GM12878 (cell line): Measurements from ENCODE around the gene PPP1R26. TPM values are rescaled to one million over a fixed set of nuclear protein-coding genes. Genes with fewer than 3 reads are reported as not detected.

ENCODE experiments used
- ATAC-seq: fragments of 200-7000 bp; cut with Tn5 transposase; 3 replicates; pipeline ENCODE4 v1.9.1; 2020; ENCODE audit warnings: mild to moderate bottlenecking, moderate library complexity
- BruUV-seq: library from RNA; stranded (reverse); fragments of 400-500 nt; replicated peaks from 2 replicates; lab custom pipeline; 2021; lab: Mats Ljungman, UMichigan
- CTCF ChIA-PET: fragments of 300-600 bp; sonication (Branson Sonifier 250); formaldehyde crosslinking; extraction: SDS; loops from one replicate; lab custom pipeline; 2021; ENCODE audit warnings: inconsistent platforms; lab: Yijun Ruan, JAX
- POLR2A ChIA-PET: fragments of 350-600 bp; formaldehyde crosslinking; extraction: SDS; loops from one replicate; lab custom pipeline; 2021; ENCODE audit warnings: inconsistent platforms; lab: Charles Lee
- RAD21 ChIA-PET: fragments of 300-600 bp; sonication (Branson Sonifier 250); formaldehyde crosslinking; loops from one replicate; lab custom pipeline; 2023; ENCODE audit warnings: antibody characterized with exemption; ENCODE audit not compliant: unreplicated experiment; lab: Charles Lee
- SMC1A ChIA-PET: fragments of 300-600 bp; sonication (Branson Sonifier 250); formaldehyde crosslinking; loops from one replicate; lab custom pipeline; 2023; ENCODE audit not compliant: unreplicated experiment, uncharacterized antibody; lab: Charles Lee
- DNase-seq: peaks from one replicate; pipeline ENCODE4 v3.0.0-alpha.2; 2011; ENCODE audit warnings: low read depth, low spot score
- FAIRE-seq: peaks from 3 replicates; lab custom pipeline; 2011; peaks lifted over from hg19 to GRCh38; lab: Jason Lieb, UNC
- H2AFZ ChIP-seq: 2 replicates; pipeline ENCODE4 v1.6.0; 2011; ENCODE audit warnings: low read depth, low read length, control low read depth; ENCODE audit not compliant: control insufficient read depth
- H3K27ac ChIP-seq: 2 replicates; pipeline ENCODE4 v1.5.1; 2011; ENCODE audit warnings: control low read depth; ENCODE audit not compliant: control insufficient read depth, insufficient read depth
- H3K27me3 ChIP-seq, 2 experiments: replicated peaks in 1 of 2; 2 replicates each; pipeline versions ENCODE4 v1.6.0 to v1.6.1; 2011; ENCODE audit warnings: low read length in 1 of 2; ENCODE audit not compliant: control insufficient read depth in 2 of 2, insufficient read depth in 2 of 2
- H3K36me3 ChIP-seq, 2 experiments: 2 replicates each; pipeline ENCODE4 v1.5.1; 2011; ENCODE audit warnings: low read length in 1 of 2; ENCODE audit not compliant: control insufficient read depth in 2 of 2, insufficient read depth in 2 of 2
- H3K4me1 ChIP-seq: 2 replicates; pipeline ENCODE4 v1.6.1; 2011; ENCODE audit warnings: mild to moderate bottlenecking, low read length, moderate library complexity, mixed read lengths; ENCODE audit not compliant: control insufficient read depth, insufficient read depth
- H3K4me2 ChIP-seq: 2 replicates; pipeline ENCODE4 v1.6.0; 2011; ENCODE audit warnings: control low read depth; ENCODE audit not compliant: control insufficient read depth, insufficient read depth
- H3K4me3 ChIP-seq: fragments of 200-600 bp; sonication (generic); 2 replicates; pipeline ENCODE4 v1.5.1; 2016
- H3K79me2 ChIP-seq: 2 replicates; pipeline ENCODE4 v1.6.0; 2011; ENCODE audit warnings: low read length; ENCODE audit not compliant: control insufficient read depth, insufficient read depth
- H3K9ac ChIP-seq: 2 replicates; pipeline ENCODE4 v1.8.0; 2011; ENCODE audit warnings: low read length, control low read depth, mixed read lengths; ENCODE audit not compliant: control insufficient read depth, insufficient read depth
- H3K9me3 ChIP-seq: replicated peaks from 3 replicates; pipeline ENCODE4 v1.5.1; 2011; ENCODE audit warnings: mild to moderate bottlenecking, low read length; ENCODE audit not compliant: control insufficient read depth, insufficient read depth
- H4K20me1 ChIP-seq: 2 replicates; pipeline ENCODE4 v1.6.0; 2011; ENCODE audit not compliant: control insufficient read depth, insufficient read depth
- CREM ChIP-seq: IDR thresholded peaks from 2 replicates; pipeline ENCODE4 v1.6.1; 2014; ENCODE audit warnings: antibody characterized with exemption, low read depth
- E2F4 ChIP-seq: IDR thresholded peaks from 2 replicates; pipeline ENCODE4 v1.6.1; 2012; ENCODE audit warnings: low read depth, low read length, improper control_type of control experiment
- IKZF1 ChIP-seq: fragments of 450-650 bp; conservative IDR thresholded peaks from 2 replicates; pipeline ENCODE4 v1.6.1; 2017; ENCODE audit warnings: antibody characterized with exemption, mild to moderate bottlenecking
- IRF4 ChIP-seq: IDR thresholded peaks from 2 replicates; pipeline ENCODE4 v1.6.1; 2011; ENCODE audit warnings: low read depth, low read length
- MLLT1 ChIP-seq: fragments of 450-650 bp; IDR thresholded peaks from 2 replicates; pipeline ENCODE4 v1.6.1; 2016; ENCODE audit warnings: mild to moderate bottlenecking
- MTA2 ChIP-seq: fragments of 450-650 bp; IDR thresholded peaks from 2 replicates; pipeline ENCODE4 v1.6.1; 2016; ENCODE audit warnings: low read depth, mild to moderate bottlenecking, moderate library complexity
- NBN ChIP-seq: fragments of 450-650 bp; IDR thresholded peaks from 2 replicates; pipeline ENCODE4 v1.6.1; 2016
- NR2C2 ChIP-seq: IDR thresholded peaks from 2 replicates; pipeline ENCODE4 v1.6.1; 2011; ENCODE audit warnings: borderline replicate concordance, low read depth; ENCODE audit not compliant: control insufficient read depth, insufficient read length
- PKNOX1 ChIP-seq: fragments of 450-650 bp; IDR thresholded peaks from 2 replicates; pipeline ENCODE4 v1.6.1; 2016; ENCODE audit warnings: mild to moderate bottlenecking
- RAD21 ChIP-seq: IDR thresholded peaks from 2 replicates; pipeline ENCODE4 v1.6.1; 2011; ENCODE audit warnings: mild to moderate bottlenecking, low read depth, low read length, moderate library complexity; ENCODE audit not compliant: insufficient read depth
- RAD51 ChIP-seq: fragments of 450-650 bp; IDR thresholded peaks from 2 replicates; pipeline ENCODE4 v1.6.1; 2016; ENCODE audit warnings: moderate library complexity, mild to moderate bottlenecking, inconsistent platforms
- SUPT20H ChIP-seq: IDR thresholded peaks from 2 replicates; pipeline ENCODE4 v1.6.1; 2011; ENCODE audit warnings: low read depth, mild to moderate bottlenecking, low read length, moderate library complexity, borderline replicate concordance; ENCODE audit not compliant: control insufficient read depth
- TCF3 ChIP-seq: IDR thresholded peaks from 2 replicates; pipeline ENCODE4 v1.6.1; 2012; ENCODE audit warnings: low read depth, mild to moderate bottlenecking, low read length, borderline replicate concordance; ENCODE audit not compliant: insufficient read depth
- ZBTB11 ChIP-seq: fragments of 450-650 bp; formaldehyde crosslinking; IDR thresholded peaks from 2 replicates; pipeline ENCODE4 v1.5.0; 2022; ENCODE audit warnings: mild to moderate bottlenecking, missing genetic modification characterization
- ZBTB4 ChIP-seq: fragments of 450-650 bp; formaldehyde crosslinking; IDR thresholded peaks from 2 replicates; pipeline ENCODE4 v1.4.0; 2022; ENCODE audit warnings: mild to moderate bottlenecking, moderate library complexity
- WGBS: methylation state at CpG from one replicate; pipeline ENCODE4 v1.1.6; 2016; ENCODE audit warnings: low lambda C conversion rate; ENCODE audit not compliant: insufficient replicate concordance, insufficient coverage; ENCODE audit errors: missing lambda C conversion rate; 5-methylcytosine and 5-hydroxymethylcytosine counted together
- in situ Hi-C: fragments of 300-500 bp; cut with MboI; formaldehyde crosslinking; loops from 9 replicates; pipeline ENCODE4 v1.14.3; 2018; ENCODE audit warnings: mixed read lengths
- intact Hi-C: fragments of 100-400 bp; cut with micrococcal nuclease; formaldehyde crosslinking; loops from one replicate; pipeline ENCODE4 v1.14.2; 2022; ENCODE audit not compliant: unreplicated experiment
- polyA plus RNA-seq, 11 experiments: library from polyadenylated mRNA; depleted of rRNA in 4 of 11; unstranded in 6 of 11; stranded (reverse) in 5 of 11; fragments of >200 nt; fragmentation: Nextera tagmentation in 4 of 11; fragmentation: Illumina TruSeq in 1 of 11; extraction: Ambion mirVana in 4 of 11; extraction: Trizol in 1 of 11; gene quantifications; 1 replicate in 1 of 11; 2 replicates in 10 of 11; pipeline versions ENCODE4 v1.2.1 to v1.2.3, GENCODE V29; 2011 to 2016; ENCODE audit warnings: inconsistent platforms in 2 of 11, missing spikeins in 2 of 11, low read depth in 1 of 11
- total RNA-seq, 4 experiments: library from RNA; depleted of rRNA in 3 of 4; stranded (reverse); fragments of >200 nt in 3 of 4; fragmentation: Illumina TruSeq in 1 of 4; extraction: Trizol in 1 of 4; gene quantifications; 2 replicates each; pipeline versions ENCODE4 v1.2.1 to v1.2.3, GENCODE V29; 2013 to 2021

PPP1R26 gene
- total and polyA plus RNA-seq, 10 of the 15 experiments (the other 5 are each of a cell fraction or from before 2014, with no cell fraction given), result 0.02 to 1.9 (median 0.18) TPM

- Histone ChIP-seq H3K4me1 (no peaks in the 10 kb centered on the region), H3K27me3 (peaks cover 0 to 3% of the 10 kb centered on the region in 2 experiments; a peak in 1 of 4 replicates), H2AFZ (no peak overlapping the region), H3K27ac (no peak overlapping the region), H3K9ac (no peak overlapping the region), H4K20me1 (no peaks in the 10 kb centered on the region), H3K4me2 (no peak overlapping the region), H3K9me3 (no peaks in the 10 kb centered on the region), H3K4me3 (no peak overlapping the region), H3K36me3 (no peaks in the 10 kb centered on the region), H3K79me2 (no peaks in the 10 kb centered on the region)
- RAD21 ChIA-PET, result no interaction called here
- no peak for ATAC-seq
- WGBS, result 65% methylated on average over 3 of the region's 3 CpGs
- SMC1A ChIA-PET, result no interaction called here
- CTCF ChIA-PET, result no interaction called here
- no peak for FAIRE-seq
- BruUV-seq, result no TSS peak
- POLR2A ChIA-PET, result no interaction called here
- intact Hi-C loops, result no loop called here
- in situ Hi-C loops, result no loop called here
- DNase-seq, result no peak
- TF ChIP-seq RAD21, result no peak
- TF ChIP-seq E2F4, result no peak
- TF ChIP-seq NR2C2, result no peak
- TF ChIP-seq TCF3, result no peak
- no peak for TF ChIP-seq MLLT1
- no peak for TF ChIP-seq SUPT20H
- TF ChIP-seq ZBTB4 (CRISPR knock-in tag), result no peak
- TF ChIP-seq RAD51, result no peak
- no peak for TF ChIP-seq NBN
- no peak for TF ChIP-seq PKNOX1
- no peak for TF ChIP-seq IRF4
- TF ChIP-seq MTA2, result no peak
- no peak for TF ChIP-seq CREM
- TF ChIP-seq ZBTB11, result no peak
- TF ChIP-seq IKZF1, result no peak
These were observed 53.5 kb downstream of the PPP1R26 start for GRCh38 chr9:135533113-135533512.
